Large intestine (tissue), 3 donors: Measurements from ENCODE around the gene CDH23. TPM values are rescaled to one million over a fixed set of nuclear protein-coding genes. Genes with fewer than 3 reads are reported as not detected.
A peak's percentile ranks its signal among the peaks of the same experiment; 100 is the strongest.

Experiments
- DNase-seq, 2 donors: peaks; one replicate each; pipeline versions ENCODE4 v3.0.0 to v3.0.0-alpha.2; 2013
- H3K27ac ChIP-seq: one replicate; pipeline ENCODE4 v1.5.1; 2013; ENCODE audit warnings: low read length
- H3K27me3 ChIP-seq: 2 replicates; pipeline ENCODE4 v1.6.1; 2013; ENCODE audit warnings: low read length; ENCODE audit not compliant: control insufficient read depth, insufficient read depth
- H3K36me3 ChIP-seq: 2 replicates; pipeline ENCODE4 v1.6.1; 2013; ENCODE audit warnings: low read length; ENCODE audit not compliant: control insufficient read depth, insufficient read depth
- H3K4me1 ChIP-seq: one replicate; pipeline ENCODE4 v1.6.1; 2013; ENCODE audit warnings: low read length; ENCODE audit not compliant: control insufficient read depth, insufficient read depth
- H3K4me3 ChIP-seq: one replicate; pipeline ENCODE4 v1.5.1; 2013; ENCODE audit warnings: low read length
- H3K9me3 ChIP-seq: one replicate; pipeline ENCODE4 v1.6.1; 2013; ENCODE audit warnings: mild to moderate bottlenecking, low read depth, low read length, moderate library complexity; ENCODE audit not compliant: control insufficient read depth
- WGBS: methylation state at CpG from one replicate; pipeline ENCODE4 v1.1.5; 2013; ENCODE audit warnings: low lambda C conversion rate; ENCODE audit not compliant: insufficient coverage; 5-methylcytosine and 5-hydroxymethylcytosine counted together
- polyA plus RNA-seq: library from polyadenylated mRNA; unstranded; fragments of 120-200 nt; gene quantifications from one replicate; pipeline ENCODE4 v1.2.1, GENCODE V29; 2013

CDH23 gene
- polyA plus RNA-seq, 1 donor: 1.7 TPM

DNA sequence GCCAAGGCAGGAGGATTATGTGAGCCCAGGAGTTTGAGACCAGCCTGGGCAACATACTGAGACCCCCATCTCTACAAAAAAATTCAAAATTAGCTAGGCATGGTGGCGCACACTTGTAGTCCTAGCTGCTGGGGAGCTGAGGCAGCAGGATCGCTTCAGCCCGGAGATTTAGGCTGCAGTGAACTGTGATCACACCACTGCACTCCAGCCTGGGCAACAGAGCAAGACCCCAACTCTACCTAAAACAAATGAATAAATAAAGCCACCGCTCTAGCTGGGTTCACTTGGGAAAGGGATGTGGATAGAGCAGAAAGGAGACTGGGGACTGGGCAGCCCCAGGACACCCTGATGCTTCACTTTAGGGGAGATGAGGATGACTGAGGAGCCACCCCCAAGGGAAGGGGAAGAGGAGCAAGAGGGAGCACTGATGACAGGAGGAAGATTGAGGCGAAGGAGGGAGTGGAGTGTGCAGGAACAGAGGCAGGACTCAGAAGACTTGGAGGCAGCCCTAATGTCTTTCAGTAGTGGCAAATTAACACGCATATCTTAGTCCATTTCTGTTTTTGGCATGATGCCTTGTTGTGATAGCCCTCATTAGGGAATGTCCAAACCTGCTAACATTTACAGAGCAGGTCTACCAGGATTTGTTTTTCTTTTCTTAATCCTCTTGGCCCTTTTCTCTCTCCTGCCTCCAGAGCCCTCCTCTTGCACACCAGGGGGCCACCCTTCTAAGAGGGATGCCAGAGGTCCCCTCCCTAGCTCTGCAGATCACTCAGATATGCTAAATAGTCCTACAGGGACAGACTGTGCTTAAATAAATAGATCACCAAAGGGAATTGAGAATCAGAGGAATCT is 234.5 kb downstream of the CDH23 start:
- Histone ChIP-seq H3K9me3 (no peaks in the 10 kb centered on the region), H3K36me3 (no peaks in the 10 kb centered on the region), H3K27ac (no peak overlapping the region), H3K27me3 (no peaks in the 10 kb centered on the region), H3K4me1 (peaks cover 48% of the 10 kb centered on the region), H3K4me3 (no peak overlapping the region)
- WGBS: 92% methylated on average over 2 of the region's 6 CpGs
- no peak for DNase-seq

DNA sequence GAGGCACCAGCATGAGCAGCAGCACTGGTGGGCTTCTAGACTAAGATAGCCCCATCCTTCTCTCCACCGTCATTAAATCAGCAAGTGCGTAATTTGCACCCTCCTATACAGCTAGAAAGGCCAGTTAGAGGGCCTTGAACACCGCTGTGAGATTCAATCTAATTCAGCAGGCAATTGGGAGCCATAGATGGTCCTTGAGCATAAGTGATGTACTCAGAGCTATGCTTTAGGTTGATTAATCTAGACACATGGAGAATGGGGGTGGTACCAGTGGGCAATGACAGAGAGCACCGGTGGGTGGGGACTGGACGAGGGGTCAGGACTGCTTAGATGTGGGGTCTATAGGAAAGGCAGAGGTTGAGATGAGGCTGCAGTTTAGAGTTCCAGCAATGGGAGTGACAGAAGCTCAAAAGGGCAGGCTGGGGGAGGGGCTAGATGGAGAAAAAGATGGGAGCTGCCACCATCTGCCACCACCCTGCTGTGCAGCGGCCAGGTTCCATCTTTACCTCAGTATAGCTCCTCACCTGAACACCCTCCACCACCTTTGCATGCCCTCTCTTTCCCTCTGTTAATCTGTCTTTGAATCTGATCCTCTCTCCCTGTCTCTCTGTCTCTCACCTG is 235.6 kb downstream of the CDH23 start:
- no peaks in the 10 kb centered on the region for H3K9me3 ChIP-seq
- DNase-seq: no peak
- WGBS: no CpG with 5 or more reads among the region's 6 CpGs

DNA sequence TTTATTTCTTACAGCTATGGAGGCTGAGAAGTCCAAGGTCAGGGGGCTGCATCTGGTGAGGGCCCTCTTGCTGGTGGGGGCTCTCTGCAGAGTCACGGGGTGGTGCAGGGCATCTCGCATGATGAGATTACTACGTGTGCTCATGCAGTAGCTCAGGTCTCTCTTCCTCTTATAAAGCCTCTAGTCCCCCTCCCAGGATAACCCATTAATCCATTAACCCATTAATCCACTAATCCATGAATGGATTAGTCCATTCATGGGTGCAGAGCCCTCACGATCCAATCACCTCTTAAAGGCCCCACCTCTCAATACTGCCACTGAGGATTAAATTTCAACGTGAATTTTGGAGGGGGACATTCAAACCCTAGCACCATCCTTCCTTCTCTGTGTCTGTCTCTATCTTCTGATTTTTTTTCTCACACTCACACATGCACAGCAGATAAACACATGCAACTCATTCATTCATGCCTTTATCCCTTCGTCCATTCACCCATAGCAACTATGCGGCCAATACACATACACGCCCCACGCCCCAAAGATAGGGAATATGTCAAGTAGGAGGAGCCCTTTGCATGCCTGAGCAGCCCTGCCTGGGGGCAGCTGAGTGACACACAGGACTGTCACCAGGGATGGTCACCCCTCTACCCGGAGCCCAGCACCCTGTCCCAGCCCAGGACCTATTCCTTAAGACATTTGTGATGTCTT is 236.3 kb downstream of the CDH23 start:
- Histone ChIP-seq H3K9me3 (no peaks in the 10 kb centered on the region), H3K27me3 (no peaks in the 10 kb centered on the region), H3K36me3 (no peaks in the 10 kb centered on the region), H3K4me3 (no peak overlapping the region), H3K4me1 (peaks cover 65% of the 10 kb centered on the region), H3K27ac (peak overlapping the region; percentile 96)
- WGBS: 50% methylated on average over 1 of the region's 10 CpGs
- peak in 1 of 2 donors; percentile 70 for DNase-seq

More for the DNA sequence above, 235.6 kb downstream of the CDH23 start:
- H3K27ac ChIP-seq: no peak overlapping the region
- no peaks in the 10 kb centered on the region for H3K27me3 ChIP-seq
- no peak overlapping the region for H3K4me3 ChIP-seq
- H3K4me1 ChIP-seq: peaks cover 57% of the 10 kb centered on the region
- no peaks in the 10 kb centered on the region for H3K36me3 ChIP-seq

DNA sequence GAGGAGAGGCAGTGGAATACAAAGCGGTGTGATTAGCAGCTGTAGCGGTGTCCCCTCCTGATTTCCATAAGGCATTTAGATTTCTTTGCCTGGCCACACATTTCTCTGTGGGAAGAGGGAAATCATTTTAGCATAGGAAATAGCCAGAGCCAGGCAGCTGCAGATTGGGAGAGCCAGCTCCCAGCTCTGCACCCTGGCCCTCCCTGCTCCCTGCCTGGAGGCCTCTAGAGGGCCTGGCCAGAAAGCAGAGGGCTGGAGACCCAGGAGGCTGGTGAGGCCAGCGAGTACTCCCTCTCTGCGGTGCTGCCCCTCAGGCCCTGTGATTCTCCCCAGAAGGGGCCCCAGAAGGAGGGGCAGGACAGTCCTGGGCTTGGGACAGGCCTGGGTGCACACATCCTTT is 237.2 kb downstream of the CDH23 start:
- Histone ChIP-seq H3K9me3 (no peaks in the 10 kb centered on the region), H3K27me3 (no peaks in the 10 kb centered on the region), H3K4me1 (peaks cover 71% of the 10 kb centered on the region), H3K4me3 (no peak overlapping the region), H3K36me3 (no peaks in the 10 kb centered on the region), H3K27ac (peak overlapping the region; percentile 96)
- DNase-seq: peak in 1 of 2 donors; percentile 37
- no CpG with 5 or more reads among the region's 4 CpGs for WGBS

DNA sequence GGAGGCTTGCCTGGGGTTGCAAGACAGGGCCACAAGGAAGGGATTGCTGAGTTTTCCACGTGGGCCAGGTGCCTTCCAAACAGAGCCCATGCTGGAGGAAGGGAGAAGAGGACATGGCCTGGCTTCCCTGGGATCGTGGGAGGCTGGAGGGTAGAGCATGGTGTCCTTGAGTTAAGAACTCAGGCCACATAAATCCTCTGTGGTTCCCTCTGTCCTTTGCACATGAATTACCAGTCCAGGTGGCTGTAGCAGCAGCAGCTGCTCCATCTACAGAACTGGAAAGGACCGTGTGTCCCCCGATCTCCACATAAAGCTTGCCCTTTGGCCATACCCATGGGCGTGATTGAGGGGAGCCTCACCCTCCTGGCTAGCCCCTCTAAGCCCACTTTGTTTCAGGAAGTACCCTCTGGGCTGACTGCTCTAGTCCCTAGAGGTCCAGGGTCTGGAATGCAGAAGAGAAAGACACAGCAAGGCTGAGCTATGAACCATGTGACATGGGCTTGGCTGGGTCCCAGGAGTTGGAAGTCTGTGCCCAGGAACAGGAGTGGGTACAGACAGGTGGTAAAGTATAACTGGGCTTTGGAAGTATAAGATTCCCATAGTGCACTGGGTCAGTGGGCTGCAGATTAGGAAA is 237.9 kb downstream of the CDH23 start:
- H3K4me1 ChIP-seq: peaks cover 79% of the 10 kb centered on the region

DNA sequence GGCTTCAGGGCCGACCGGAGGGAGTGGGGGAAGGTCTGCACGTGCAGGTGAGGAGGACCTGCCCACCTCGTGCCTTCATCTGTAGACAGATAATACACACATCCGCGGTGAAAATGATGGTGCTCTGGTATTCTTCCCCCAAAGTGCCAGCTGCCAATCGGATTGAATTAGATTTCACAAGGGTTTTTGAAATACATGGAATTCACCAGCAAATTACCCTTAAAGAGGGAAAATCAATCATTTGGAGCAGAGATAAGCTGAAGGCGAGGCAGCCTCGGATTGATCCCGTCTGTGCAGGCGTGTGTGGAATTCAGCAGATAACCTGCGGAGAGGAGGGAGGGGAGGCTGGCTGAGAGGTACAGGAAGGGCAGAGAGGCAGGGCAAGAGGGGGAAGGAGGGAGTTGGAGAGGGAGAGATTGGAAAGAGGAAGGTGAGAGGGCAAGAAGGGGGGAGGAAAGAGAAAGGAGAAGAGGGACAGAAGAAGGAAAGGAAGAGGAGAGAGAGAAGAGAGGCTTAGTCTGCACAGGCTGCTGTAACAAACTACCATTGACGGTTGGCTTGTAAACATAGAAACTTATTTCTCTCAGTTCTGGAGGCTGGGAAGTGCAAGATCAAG is 238.6 kb downstream of the CDH23 start:
- Histone ChIP-seq H3K27me3 (no peaks in the 10 kb centered on the region), H3K4me1 (peaks cover 85% of the 10 kb centered on the region), H3K27ac (peak overlapping the region; percentile 96), H3K36me3 (no peaks in the 10 kb centered on the region), H3K4me3 (no peak overlapping the region), H3K9me3 (no peaks in the 10 kb centered on the region)
- peak; percentile 58 to 87 for DNase-seq
- WGBS: 18% methylated on average over 5 of the region's 13 CpGs

More for the DNA sequence above, 237.9 kb downstream of the CDH23 start:
- no peaks in the 10 kb centered on the region for H3K9me3 ChIP-seq
- no peaks in the 10 kb centered on the region for H3K27me3 ChIP-seq
- WGBS: no CpG with 5 or more reads among the region's 5 CpGs
- H3K27ac ChIP-seq: peak overlapping the region; percentile 96
- H3K36me3 ChIP-seq: no peaks in the 10 kb centered on the region
- H3K4me3 ChIP-seq: no peak overlapping the region
- DNase-seq: peak; percentile 69 to 90

DNA sequence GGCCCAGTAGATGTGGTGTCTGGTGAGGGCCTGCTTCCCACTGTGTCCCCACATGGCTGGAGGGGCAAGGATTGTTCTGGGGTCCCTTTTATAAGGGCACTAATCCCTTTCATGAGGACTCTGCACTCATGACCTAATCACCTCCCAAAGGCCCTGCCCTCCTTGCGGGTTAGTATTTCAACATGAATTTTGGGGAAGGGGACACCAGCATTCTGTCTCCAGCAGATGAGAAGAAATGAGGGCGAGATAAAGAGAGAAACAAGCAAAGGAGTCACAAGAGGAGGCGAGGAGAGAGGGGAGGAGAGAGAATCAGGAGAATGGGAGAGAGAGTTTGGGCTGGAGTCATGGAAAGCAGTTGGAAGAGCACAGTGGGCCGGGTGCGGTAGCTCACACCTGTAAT is 239.1 kb downstream of the CDH23 start:
- no peaks in the 10 kb centered on the region for H3K36me3 ChIP-seq
- H3K9me3 ChIP-seq: no peaks in the 10 kb centered on the region
- no peak overlapping the region for H3K4me3 ChIP-seq
- WGBS: 84% methylated on average over 2 of the region's 5 CpGs
- peaks cover 85% of the 10 kb centered on the region for H3K4me1 ChIP-seq
- no peak for DNase-seq
- peak overlapping the region; percentile 96 for H3K27ac ChIP-seq
- H3K27me3 ChIP-seq: no peaks in the 10 kb centered on the region

DNA sequence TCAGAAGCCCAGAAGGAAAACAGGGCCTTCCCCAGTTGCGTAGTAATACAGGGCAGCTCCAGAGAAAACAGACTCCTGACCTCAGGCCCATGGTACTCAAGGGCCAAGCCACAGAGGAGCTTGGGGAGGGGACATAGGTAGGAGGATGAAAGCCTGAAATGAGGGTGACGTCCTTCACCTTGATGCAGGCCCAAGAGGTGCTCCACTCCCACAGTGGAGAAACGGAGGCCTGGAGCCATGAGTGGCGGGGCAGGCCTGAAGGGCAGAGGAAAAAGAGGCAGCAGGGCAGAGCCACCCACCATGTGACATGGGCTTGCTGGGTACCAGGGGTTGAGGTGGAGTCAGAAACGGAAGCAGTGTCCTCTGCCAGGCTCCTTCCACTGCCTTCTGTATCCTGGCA is 239.9 kb downstream of the CDH23 start:
- peak overlapping the region; percentile 96 for H3K27ac ChIP-seq
- no CpG with 5 or more reads among the region's 5 CpGs for WGBS

DNA sequence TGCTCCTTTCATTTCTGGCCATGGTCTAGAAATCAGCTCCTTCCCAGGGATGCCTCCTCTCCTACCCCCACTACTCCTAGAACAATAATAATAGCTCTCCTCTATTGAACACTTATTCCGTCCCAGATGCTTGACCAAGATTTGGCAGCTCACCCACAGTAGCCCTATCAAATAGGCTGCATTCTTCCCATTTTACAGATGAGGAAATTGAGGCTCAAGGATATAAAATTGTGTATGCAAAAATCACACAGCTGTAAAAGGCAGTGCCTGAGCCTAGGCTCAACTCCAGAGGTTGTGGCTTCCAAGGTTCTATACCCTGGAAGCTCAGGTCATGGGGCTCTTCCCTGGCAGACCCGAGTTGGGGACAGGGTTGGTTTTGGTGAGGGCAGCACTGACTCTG is 240.6 kb downstream of the CDH23 start:
- H3K9me3 ChIP-seq: no peaks in the 10 kb centered on the region
- peak overlapping the region; percentile 96 for H3K27ac ChIP-seq
- H3K36me3 ChIP-seq: no peaks in the 10 kb centered on the region
- DNase-seq: no peak
- peaks cover 76% of the 10 kb centered on the region for H3K4me1 ChIP-seq
- H3K27me3 ChIP-seq: no peaks in the 10 kb centered on the region
- no CpG with 5 or more reads among the region's 2 CpGs for WGBS
- no peak overlapping the region for H3K4me3 ChIP-seq

More for the DNA sequence above, 239.9 kb downstream of the CDH23 start:
- Histone ChIP-seq H3K36me3 (no peaks in the 10 kb centered on the region), H3K4me1 (peaks cover 83% of the 10 kb centered on the region), H3K9me3 (no peaks in the 10 kb centered on the region), H3K27me3 (no peaks in the 10 kb centered on the region), H3K4me3 (no peak overlapping the region)
- peak in 1 of 2 donors; percentile 43 for DNase-seq
